Testis (tissue), 2 donors: ENCODE data around the gene WNT3.

Experiments
- CTCF ChIP-seq, 3 experiments: fragments of 450-650 bp in 2 of 3; fragments of 200-600 bp in 1 of 3; sonication (generic) in 1 of 3; IDR thresholded peaks; one replicate each; pipeline ENCODE4 v1.5.1; 2016 to 2019; ENCODE audit warnings: antibody characterized with exemption in 3 of 3, mild to moderate bottlenecking in 2 of 3, moderate library complexity in 1 of 3
- POLR2A ChIP-seq: fragments of 450-650 bp; IDR thresholded peaks from one replicate; pipeline ENCODE4 v1.6.1; 2017; ENCODE audit warnings: antibody characterized with exemption, mild to moderate bottlenecking, moderate library complexity

- no peak for TF ChIP-seq CTCF (IDR thresholded peaks at IDR 0.05)
- no peak for TF ChIP-seq POLR2A
Measured at GRCh38 chr17:46783031-46783593, 35.4 kb downstream of the WNT3 start.
